Endothelial cell of umbilical vein (primary cell): ENCODE results near the gene CYP2A7.

Experiments used
- CTCF ChIP-seq, 2 donors: IDR thresholded peaks; 1 replicate in 1 of 2; 2 replicates in 1 of 2; pipeline ENCODE4 v1.5.1; 2011; ENCODE audit warnings: low read length in 2 of 2, mild to moderate bottlenecking in 2 of 2, moderate library complexity in 2 of 2, control low read depth in 1 of 2, inconsistent platforms in 1 of 2, low read depth in 1 of 2; ENCODE audit not compliant: insufficient read depth in 1 of 2; ENCODE audit errors: extremely low read depth in 1 of 2
- JUN ChIP-seq: IDR thresholded peaks from 2 replicates; pipeline ENCODE4 v1.6.1; 2011; ENCODE audit warnings: borderline replicate concordance, low read depth; ENCODE audit not compliant: insufficient read length, insufficient read depth
- MAX ChIP-seq: IDR thresholded peaks from 2 replicates; pipeline ENCODE4 v1.6.1; 2011; ENCODE audit not compliant: insufficient read depth, insufficient read length

DNA sequence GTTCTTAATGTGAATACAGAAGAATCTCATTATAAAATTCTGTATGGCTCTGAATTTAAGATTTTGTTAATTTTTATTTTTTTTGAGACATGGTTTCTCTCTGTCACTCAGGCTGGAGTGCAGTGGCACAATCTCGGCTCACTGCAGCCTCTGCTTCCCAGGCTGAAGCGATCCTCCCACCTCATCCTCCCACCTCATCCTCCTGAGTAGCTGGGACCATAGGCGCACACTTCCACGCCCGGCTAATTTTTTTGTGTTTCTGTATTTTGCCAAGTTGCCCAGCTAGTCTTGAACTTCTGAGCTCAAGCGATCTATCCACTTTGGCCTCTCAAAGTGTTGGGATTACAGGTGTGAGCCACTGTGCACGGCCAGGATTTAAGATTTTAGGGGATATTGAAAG lies 14.3 kb downstream of the CYP2A7 start:
- TF ChIP-seq CTCF (IDR thresholded peaks at IDR 0.05; ENCODE audit: extremely low read depth in 1 of 2, insufficient read depth in 1 of 2, low read depth in 1 of 2, low read length in 2 of 2) = no peak
- no peak for TF ChIP-seq MAX
- TF ChIP-seq JUN = no peak
